ENCODE measurements around the gene POLDIP3. TPM values are rescaled to one million over a fixed set of nuclear protein-coding genes. Genes with fewer than 3 reads are reported as not detected.
"Not testable (repeated sequence)": the region's sequence is repeated elsewhere in the genome, so short reads cannot be mapped to it uniquely, and the experiment has no call there.

The POLDIP3 gene
- total RNA-seq, 1 donor from 2014 or later: 82.4 TPM

DNA sequence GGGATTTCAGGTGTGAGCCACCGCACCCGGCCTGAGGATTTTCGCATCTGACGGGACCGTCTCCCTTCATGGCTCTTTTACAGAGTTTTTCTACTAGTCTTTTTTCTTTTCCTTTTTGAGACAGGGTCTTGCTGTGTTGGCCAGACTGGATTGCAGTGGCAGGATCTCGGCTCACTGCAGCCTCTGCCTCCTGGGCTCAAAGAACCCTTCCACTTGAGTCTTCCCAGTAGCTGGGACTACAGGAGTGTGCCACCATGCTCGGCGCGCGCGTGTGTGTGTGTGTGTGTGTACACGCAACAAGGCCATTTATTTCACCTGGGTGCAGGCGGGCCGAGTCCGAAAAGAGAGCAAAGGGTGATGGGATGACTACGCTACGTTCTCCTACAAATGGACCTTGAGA is 50.0 kb downstream of the POLDIP3 start:
- Mint-ChIP-seq H3K4me3 (ENCODE audit: low read depth) (no peak overlapping the region), H3K27ac (no peak overlapping the region), H3K36me3 (ENCODE audit: insufficient read depth) (peaks cover 3% of the 10 kb centered on the region), H3K9me3 (ENCODE audit: low read depth) (no peaks in the 10 kb centered on the region), H3K4me1 (ENCODE audit: low read depth) (peaks cover 8% of the 10 kb centered on the region), H3K27me3 (peaks cover 5% of the 10 kb centered on the region)
- TF ChIP-seq, protein P1, sequence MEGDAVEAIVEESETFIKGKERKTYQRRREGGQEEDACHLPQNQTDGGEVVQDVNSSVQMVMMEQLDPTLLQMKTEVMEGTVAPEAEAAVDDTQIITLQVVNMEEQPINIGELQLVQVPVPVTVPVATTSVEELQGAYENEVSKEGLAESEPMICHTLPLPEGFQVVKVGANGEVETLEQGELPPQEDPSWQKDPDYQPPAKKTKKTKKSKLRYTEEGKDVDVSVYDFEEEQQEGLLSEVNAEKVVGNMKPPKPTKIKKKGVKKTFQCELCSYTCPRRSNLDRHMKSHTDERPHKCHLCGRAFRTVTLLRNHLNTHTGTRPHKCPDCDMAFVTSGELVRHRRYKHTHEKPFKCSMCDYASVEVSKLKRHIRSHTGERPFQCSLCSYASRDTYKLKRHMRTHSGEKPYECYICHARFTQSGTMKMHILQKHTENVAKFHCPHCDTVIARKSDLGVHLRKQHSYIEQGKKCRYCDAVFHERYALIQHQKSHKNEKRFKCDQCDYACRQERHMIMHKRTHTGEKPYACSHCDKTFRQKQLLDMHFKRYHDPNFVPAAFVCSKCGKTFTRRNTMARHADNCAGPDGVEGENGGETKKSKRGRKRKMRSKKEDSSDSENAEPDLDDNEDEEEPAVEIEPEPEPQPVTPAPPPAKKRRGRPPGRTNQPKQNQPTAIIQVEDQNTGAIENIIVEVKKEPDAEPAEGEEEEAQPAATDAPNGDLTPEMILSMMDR (IDR thresholded peaks at IDR 0.05; ENCODE audit: unreplicated experiment): no peak
- no peak for DNase-seq (ENCODE audit: low spot score, unreplicated experiment)

DNA sequence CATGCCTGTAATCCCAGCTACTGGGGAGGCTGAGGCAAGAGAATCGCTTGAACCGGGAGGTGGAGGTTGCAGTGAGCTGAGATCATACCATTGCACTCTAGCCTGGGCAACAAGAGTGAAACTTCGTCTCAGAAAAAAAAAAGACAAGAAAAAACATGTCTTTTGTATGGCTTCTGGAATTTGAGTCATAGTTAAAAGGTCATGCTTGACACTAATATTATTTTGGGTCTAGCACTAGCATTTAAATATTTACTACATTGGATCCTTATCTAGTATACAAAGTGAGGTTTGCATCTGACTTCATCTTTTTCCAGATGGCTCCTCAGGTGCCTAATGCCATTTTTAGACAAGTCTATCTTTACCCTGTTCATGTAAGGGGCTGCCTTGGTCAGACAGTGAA is 50.7 kb downstream of the POLDIP3 start:
- not testable (repeated sequence) for H3K27ac Mint-ChIP-seq; H3K36me3 Mint-ChIP-seq (ENCODE audit: insufficient read depth); H3K27me3 Mint-ChIP-seq; H3K4me3 Mint-ChIP-seq (ENCODE audit: low read depth); H3K4me1 Mint-ChIP-seq (ENCODE audit: low read depth); H3K9me3 Mint-ChIP-seq (ENCODE audit: low read depth); DNase-seq (ENCODE audit: low spot score, unreplicated experiment)

DNA sequence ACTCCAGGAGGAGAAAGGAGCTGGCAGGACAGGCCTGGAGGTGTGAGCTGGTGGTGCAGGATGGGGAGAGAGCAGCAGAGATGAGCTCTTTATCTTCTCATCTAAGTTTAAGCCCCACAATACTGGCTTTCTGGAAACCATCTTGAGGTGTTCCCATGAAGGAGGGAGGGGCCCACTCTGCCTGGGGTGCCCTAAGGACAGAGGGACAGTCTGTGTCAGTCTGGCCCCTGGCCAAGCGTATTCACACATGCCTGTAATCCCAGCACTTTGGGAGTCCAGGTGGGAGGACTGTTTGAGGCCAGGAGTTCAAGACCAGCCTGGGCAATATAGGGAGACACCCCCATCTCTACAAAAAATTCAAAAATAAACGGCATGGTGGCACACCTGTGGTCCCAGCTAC is 52.0 kb downstream of the POLDIP3 start:
- H3K27ac Mint-ChIP-seq: peak overlapping the region; percentile 27

DNA sequence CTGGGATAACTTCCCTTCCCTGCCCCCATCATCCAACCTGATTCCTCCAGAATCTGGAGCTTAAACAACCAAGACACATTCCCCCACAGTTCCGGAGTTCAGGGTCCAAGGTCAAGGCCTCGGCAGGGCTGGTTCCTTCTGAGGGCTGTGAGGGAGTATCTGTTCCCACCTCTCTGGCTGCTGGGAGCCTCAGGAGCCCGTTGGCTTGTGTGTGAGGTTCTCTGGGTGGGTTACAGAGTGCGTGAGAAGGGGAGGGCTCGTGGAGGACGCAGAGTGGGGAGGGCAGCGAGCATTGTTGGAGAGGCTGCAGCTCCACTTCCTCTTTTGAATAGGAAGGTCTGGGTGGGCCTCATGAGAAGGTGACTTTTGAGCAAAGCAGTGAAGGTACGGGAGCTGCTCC is 52.4 kb downstream of the POLDIP3 start:
- no peak overlapping the region for H3K4me3 Mint-ChIP-seq (ENCODE audit: low read depth)
- H3K27me3 Mint-ChIP-seq: peaks cover 5% of the 10 kb centered on the region
- H3K4me1 Mint-ChIP-seq (ENCODE audit: low read depth): peaks cover 8% of the 10 kb centered on the region
- no peak for DNase-seq (ENCODE audit: low spot score, unreplicated experiment)
- peaks cover 3% of the 10 kb centered on the region for H3K36me3 Mint-ChIP-seq (ENCODE audit: insufficient read depth)
- H3K9me3 Mint-ChIP-seq (ENCODE audit: low read depth): no peaks in the 10 kb centered on the region
- TF ChIP-seq, protein P1 (IDR thresholded peaks at IDR 0.05; ENCODE audit: unreplicated experiment): no peak
- peak overlapping the region; percentile 27 for H3K27ac Mint-ChIP-seq

More for the DNA sequence above, 52.0 kb downstream of the POLDIP3 start:
- peaks cover 5% of the 10 kb centered on the region for H3K27me3 Mint-ChIP-seq
- TF ChIP-seq, protein P1 (IDR thresholded peaks at IDR 0.05; ENCODE audit: unreplicated experiment): no peak
- no peak for DNase-seq (ENCODE audit: low spot score, unreplicated experiment)
- peaks cover 8% of the 10 kb centered on the region for H3K4me1 Mint-ChIP-seq (ENCODE audit: low read depth)
- H3K4me3 Mint-ChIP-seq (ENCODE audit: low read depth): no peak overlapping the region
- H3K36me3 Mint-ChIP-seq (ENCODE audit: insufficient read depth): peaks cover 3% of the 10 kb centered on the region
- H3K9me3 Mint-ChIP-seq (ENCODE audit: low read depth): no peaks in the 10 kb centered on the region

DNA sequence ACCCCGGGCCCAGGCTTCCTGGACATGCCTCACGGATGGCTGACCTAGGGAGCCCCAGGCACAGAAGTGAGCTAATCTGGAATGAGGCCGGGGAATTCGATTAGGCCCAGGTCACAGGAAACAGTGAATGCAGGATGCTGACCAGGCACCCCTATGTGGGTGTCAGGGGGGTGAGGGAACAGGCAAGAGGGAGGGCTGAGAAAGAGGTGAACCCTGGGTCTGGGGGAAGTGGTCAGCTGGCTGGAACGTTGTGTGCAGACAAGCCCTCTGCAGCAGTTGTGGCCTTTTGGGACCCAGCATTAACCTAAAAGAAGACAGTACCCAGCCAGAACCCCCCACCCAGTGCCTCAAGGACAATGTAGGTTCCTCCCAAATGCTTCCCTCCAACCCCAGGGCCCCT is 52.8 kb downstream of the POLDIP3 start:
- no peaks in the 10 kb centered on the region for H3K9me3 Mint-ChIP-seq (ENCODE audit: low read depth)
- H3K4me1 Mint-ChIP-seq (ENCODE audit: low read depth): peaks cover 8% of the 10 kb centered on the region
- peaks cover 5% of the 10 kb centered on the region for H3K27me3 Mint-ChIP-seq
- H3K27ac Mint-ChIP-seq: no peak overlapping the region
- TF ChIP-seq, protein P1 (IDR thresholded peaks at IDR 0.05; ENCODE audit: unreplicated experiment): no peak
- no peak overlapping the region for H3K4me3 Mint-ChIP-seq (ENCODE audit: low read depth)
- no peak for DNase-seq (ENCODE audit: low spot score, unreplicated experiment)
- peaks cover 3% of the 10 kb centered on the region for H3K36me3 Mint-ChIP-seq (ENCODE audit: insufficient read depth)

DNA sequence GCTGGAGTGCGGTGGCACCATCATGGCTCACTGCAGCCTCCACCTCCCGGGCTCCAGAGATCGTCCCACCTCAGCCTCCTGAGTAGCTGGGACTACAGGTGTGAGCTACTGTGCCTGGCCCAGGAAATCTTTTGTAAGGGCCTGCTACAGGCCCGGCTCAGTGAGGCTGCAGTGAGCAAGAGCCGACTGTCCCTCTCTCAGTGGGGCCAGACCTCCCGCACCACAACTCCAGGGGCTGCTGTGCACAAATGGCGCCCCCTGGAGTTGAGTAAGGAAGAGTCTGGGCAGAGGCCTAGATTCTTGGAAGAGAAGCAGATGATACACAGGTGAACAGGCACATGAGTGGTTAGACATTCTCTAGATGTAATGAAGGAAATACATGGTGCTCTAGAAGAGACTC is 53.9 kb downstream of the POLDIP3 start:
- TF ChIP-seq, protein P1 (IDR thresholded peaks at IDR 0.05; ENCODE audit: unreplicated experiment): peak; percentile 52
- no peak overlapping the region for H3K4me3 Mint-ChIP-seq (ENCODE audit: low read depth)
- DNase-seq (ENCODE audit: low spot score, unreplicated experiment): no peak

More for the DNA sequence above, 53.9 kb downstream of the POLDIP3 start:
- Mint-ChIP-seq H3K9me3 (ENCODE audit: low read depth) (no peaks in the 10 kb centered on the region), H3K27ac (no peak overlapping the region), H3K36me3 (ENCODE audit: insufficient read depth) (peaks cover 3% of the 10 kb centered on the region), H3K4me1 (ENCODE audit: low read depth) (peaks cover 8% of the 10 kb centered on the region), H3K27me3 (peaks cover 5% of the 10 kb centered on the region)

Data from progenitor cell of endocrine pancreas (in vitro differentiated cells).